IPS-18a (cell line): Measurements from ENCODE around the gene SUPT16H.
"Not testable (repeated sequence)": the region's sequence is repeated elsewhere in the genome, so short reads cannot be mapped to it uniquely, and the experiment has no call there.

Source experiments
- H3K27ac ChIP-seq: one replicate; pipeline ENCODE4 v1.5.1; 2013; ENCODE audit warnings: low read length
- H3K27me3 ChIP-seq: one replicate; pipeline ENCODE4 v1.6.1; 2013; ENCODE audit warnings: mild to moderate bottlenecking, low read length; ENCODE audit not compliant: control insufficient read depth, insufficient read depth
- H3K36me3 ChIP-seq: one replicate; pipeline ENCODE4 v1.6.1; 2013; ENCODE audit warnings: low read depth, low read length; ENCODE audit not compliant: control insufficient read depth
- H3K4me1 ChIP-seq: one replicate; pipeline ENCODE4 v1.6.1; 2013; ENCODE audit warnings: low read depth, low read length; ENCODE audit not compliant: control insufficient read depth
- H3K4me3 ChIP-seq: one replicate; pipeline ENCODE4 v1.5.1; 2013; ENCODE audit warnings: low read length
- H3K9ac ChIP-seq: one replicate; pipeline ENCODE4 v1.6.1; 2013; ENCODE audit warnings: mild to moderate bottlenecking, low read length, moderate library complexity
- H3K9me3 ChIP-seq: one replicate; pipeline ENCODE4 v1.6.1; 2013; ENCODE audit warnings: low read depth, low read length; ENCODE audit not compliant: control insufficient read depth

Gene SUPT16H

GRCh38 chr14:21395450-21395849 is 11.6 kb upstream of the SUPT16H start:
- Histone ChIP-seq H3K9ac (no peak overlapping the region), H3K36me3 (peaks cover 90% of the 10 kb centered on the region), H3K9me3 (no peaks in the 10 kb centered on the region), H3K27ac (no peak overlapping the region), H3K27me3 (no peaks in the 10 kb centered on the region), H3K4me3 (no peak overlapping the region), H3K4me1 (no peaks in the 10 kb centered on the region)

- peaks cover 41% of the 10 kb centered on the region for H3K36me3 ChIP-seq
- no peaks in the 10 kb centered on the region for H3K9me3 ChIP-seq
- H3K27me3 ChIP-seq = no peaks in the 10 kb centered on the region
- H3K4me1 ChIP-seq = peaks cover 12% of the 10 kb centered on the region
- no peak overlapping the region for H3K27ac ChIP-seq
- peak overlapping the region; percentile 99 for H3K9ac ChIP-seq
- peak overlapping the region; percentile 99 for H3K4me3 ChIP-seq
Observed at GRCh38 chr14:21385188-21385904, 1.5 kb upstream of the SUPT16H start.

GRCh38 chr14:21384494-21384851 is 654 bp upstream of the SUPT16H start:
- Histone ChIP-seq H3K27ac (peak overlapping the region; percentile 37), H3K4me3 (peak overlapping the region; percentile 99), H3K27me3 (no peaks in the 10 kb centered on the region), H3K9ac (peak overlapping the region; percentile 99), H3K4me1 (peaks cover 12% of the 10 kb centered on the region), H3K9me3 (no peaks in the 10 kb centered on the region), H3K36me3 (peaks cover 33% of the 10 kb centered on the region)

GRCh38 chr14:21382886-21383847 is 652 bp downstream of the SUPT16H start:
- Histone ChIP-seq H3K27ac (peak overlapping the region; percentile 97), H3K9ac (peak overlapping the region; percentile 99), H3K9me3 (no peaks in the 10 kb centered on the region), H3K27me3 (no peaks in the 10 kb centered on the region), H3K36me3 (peaks cover 30% of the 10 kb centered on the region), H3K4me3 (peak overlapping the region; percentile 99), H3K4me1 (peaks cover 12% of the 10 kb centered on the region)

GRCh38 chr14:21382095-21382494 is 1.7 kb downstream of the SUPT16H start:
- Histone ChIP-seq H3K36me3 (peaks cover 30% of the 10 kb centered on the region), H3K27me3 (no peaks in the 10 kb centered on the region), H3K4me3 (peak overlapping the region; percentile 99), H3K27ac (no peak overlapping the region), H3K9ac (peak overlapping the region; percentile 99), H3K9me3 (no peaks in the 10 kb centered on the region), H3K4me1 (peaks cover 12% of the 10 kb centered on the region)

- H3K27ac ChIP-seq = no peak overlapping the region
- no peaks in the 10 kb centered on the region for H3K27me3 ChIP-seq
- H3K4me3 ChIP-seq = no peak overlapping the region
- H3K9ac ChIP-seq = no peak overlapping the region
- H3K4me1 ChIP-seq = peaks cover 8% of the 10 kb centered on the region
- H3K36me3 ChIP-seq = peaks cover 31% of the 10 kb centered on the region
- no peaks in the 10 kb centered on the region for H3K9me3 ChIP-seq
Observed at GRCh38 chr14:21379338-21379737, 4.5 kb downstream of the SUPT16H start.

- Histone ChIP-seq H3K27me3 (no peaks in the 10 kb centered on the region), H3K4me1 (no peaks in the 10 kb centered on the region), H3K36me3 (peaks cover 68% of the 10 kb centered on the region), H3K4me3 (no peak overlapping the region), H3K9ac (no peak overlapping the region), H3K9me3 (no peaks in the 10 kb centered on the region), H3K27ac (no peak overlapping the region)
Observed at GRCh38 chr14:21373980-21374379, 9.8 kb downstream of the SUPT16H start.

GRCh38 chr14:21372814-21373213 is 11.0 kb downstream of the SUPT16H start:
- H3K9ac ChIP-seq, H3K27me3 ChIP-seq, H3K4me1 ChIP-seq, H3K4me3 ChIP-seq, H3K27ac ChIP-seq, H3K9me3 ChIP-seq: not testable (repeated sequence)
- peaks cover 70% of the 10 kb centered on the region for H3K36me3 ChIP-seq

GRCh38 chr14:21369949-21370679 is 13.7 kb downstream of the SUPT16H start:
- no peak overlapping the region for H3K4me3 ChIP-seq
- no peaks in the 10 kb centered on the region for H3K27me3 ChIP-seq
- H3K9ac ChIP-seq = no peak overlapping the region
- no peaks in the 10 kb centered on the region for H3K4me1 ChIP-seq
- peaks cover 81% of the 10 kb centered on the region for H3K36me3 ChIP-seq
- H3K27ac ChIP-seq = no peak overlapping the region
- H3K9me3 ChIP-seq = no peaks in the 10 kb centered on the region

- Histone ChIP-seq H3K4me3 (no peak overlapping the region), H3K36me3 (peaks cover 99% of the 10 kb centered on the region), H3K27ac (no peak overlapping the region), H3K9me3 (no peaks in the 10 kb centered on the region), H3K4me1 (no peaks in the 10 kb centered on the region), H3K9ac (no peak overlapping the region), H3K27me3 (no peaks in the 10 kb centered on the region)
Observed at GRCh38 chr14:21367582-21368144, 16.2 kb downstream of the SUPT16H start.

GRCh38 chr14:21356511-21356910 is 27.3 kb downstream of the SUPT16H start:
- no peaks in the 10 kb centered on the region for H3K4me1 ChIP-seq
- no peak overlapping the region for H3K9ac ChIP-seq
- no peak overlapping the region for H3K4me3 ChIP-seq
- H3K36me3 ChIP-seq = peaks cover 97% of the 10 kb centered on the region
- no peaks in the 10 kb centered on the region for H3K9me3 ChIP-seq
- H3K27ac ChIP-seq = no peak overlapping the region
- no peaks in the 10 kb centered on the region for H3K27me3 ChIP-seq
